IMR-90 (cell line): ENCODE data around the gene CEP126.

Experiments
- BHLHE40 ChIP-seq: fragments of 150-350 bp; IDR thresholded peaks from 2 replicates; pipeline ENCODE4 v1.6.1; 2016; ENCODE audit warnings: mild to moderate bottlenecking, low read depth, low read length
- FOS ChIP-seq: fragments of 150-350 bp; IDR thresholded peaks from 2 replicates; pipeline ENCODE4 v1.6.1; 2016; ENCODE audit warnings: low read depth, low read length
- MAZ ChIP-seq: IDR thresholded peaks from 2 replicates; pipeline ENCODE4 v1.6.1; 2012; ENCODE audit warnings: low read depth, mild to moderate bottlenecking, low read length, improper control_type of control experiment, moderate library complexity, borderline replicate concordance
- POLR2A ChIP-seq: IDR thresholded peaks from 2 replicates; pipeline ENCODE4 v1.6.1; 2012; ENCODE audit warnings: mild to moderate bottlenecking, low read depth, low read length
- RAD21 ChIP-seq: IDR thresholded peaks from 2 replicates; pipeline ENCODE4 v1.6.1; 2012; ENCODE audit warnings: low read length, improper control_type of control experiment
- RCOR1 ChIP-seq: IDR thresholded peaks from 2 replicates; pipeline ENCODE4 v1.6.1; 2012; ENCODE audit warnings: mild to moderate bottlenecking, low read length, improper control_type of control experiment; ENCODE audit not compliant: insufficient replicate concordance
- SMC3 ChIP-seq: fragments of 150-350 bp; IDR thresholded peaks from 2 replicates; pipeline ENCODE4 v1.6.1; 2016; ENCODE audit warnings: low read depth, mild to moderate bottlenecking, antibody characterized with exemption, low read length, moderate library complexity
- TF ChIP-seq, protein P1 (sequence below): conservative IDR thresholded peaks from 2 replicates; pipeline ENCODE4 v1.5.1; 2012; ENCODE audit warnings: mild to moderate bottlenecking, low read depth, low read length, improper control_type of control experiment
- TF ChIP-seq, protein P2 (sequence below): fragments of 150-350 bp; IDR thresholded peaks from 2 replicates; pipeline ENCODE4 v1.6.1; 2017; ENCODE audit warnings: mild to moderate bottlenecking, antibody characterized with exemption, low read length, low read depth
- TF ChIP-seq, protein P3 (sequence below): fragments of 150-350 bp; IDR thresholded peaks from 2 replicates; pipeline ENCODE4 v1.6.1; 2016; ENCODE audit warnings: low read depth, mild to moderate bottlenecking, low read length, moderate library complexity, borderline replicate concordance

DNA sequence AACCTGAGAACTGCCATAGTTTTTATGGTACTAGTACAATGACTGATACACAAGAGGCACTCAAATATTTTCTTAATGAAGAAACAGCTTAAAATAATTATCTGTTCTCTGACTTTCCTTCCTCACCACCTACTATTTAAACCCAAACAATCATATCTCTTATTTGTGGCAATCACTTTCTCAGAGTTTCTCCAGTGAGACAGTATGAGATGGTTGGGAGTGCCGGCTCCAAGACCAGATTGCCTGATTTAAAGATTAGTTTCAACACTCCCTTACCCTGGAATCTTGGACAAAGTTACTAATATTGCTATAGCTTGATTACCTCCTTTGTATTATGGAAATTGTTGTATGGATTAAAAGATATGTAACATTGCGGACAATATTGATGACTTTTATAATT, 5.7 kb upstream of the CEP126 start:
- TF ChIP-seq POLR2A (no peak), RAD21 (no peak), RCOR1 (no peak), FOS (no peak), SMC3 (no peak), BHLHE40 (no peak), MAZ (no peak)
- TF ChIP-seq, protein P1, sequence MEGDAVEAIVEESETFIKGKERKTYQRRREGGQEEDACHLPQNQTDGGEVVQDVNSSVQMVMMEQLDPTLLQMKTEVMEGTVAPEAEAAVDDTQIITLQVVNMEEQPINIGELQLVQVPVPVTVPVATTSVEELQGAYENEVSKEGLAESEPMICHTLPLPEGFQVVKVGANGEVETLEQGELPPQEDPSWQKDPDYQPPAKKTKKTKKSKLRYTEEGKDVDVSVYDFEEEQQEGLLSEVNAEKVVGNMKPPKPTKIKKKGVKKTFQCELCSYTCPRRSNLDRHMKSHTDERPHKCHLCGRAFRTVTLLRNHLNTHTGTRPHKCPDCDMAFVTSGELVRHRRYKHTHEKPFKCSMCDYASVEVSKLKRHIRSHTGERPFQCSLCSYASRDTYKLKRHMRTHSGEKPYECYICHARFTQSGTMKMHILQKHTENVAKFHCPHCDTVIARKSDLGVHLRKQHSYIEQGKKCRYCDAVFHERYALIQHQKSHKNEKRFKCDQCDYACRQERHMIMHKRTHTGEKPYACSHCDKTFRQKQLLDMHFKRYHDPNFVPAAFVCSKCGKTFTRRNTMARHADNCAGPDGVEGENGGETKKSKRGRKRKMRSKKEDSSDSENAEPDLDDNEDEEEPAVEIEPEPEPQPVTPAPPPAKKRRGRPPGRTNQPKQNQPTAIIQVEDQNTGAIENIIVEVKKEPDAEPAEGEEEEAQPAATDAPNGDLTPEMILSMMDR: no peak
- TF ChIP-seq, protein P2, sequence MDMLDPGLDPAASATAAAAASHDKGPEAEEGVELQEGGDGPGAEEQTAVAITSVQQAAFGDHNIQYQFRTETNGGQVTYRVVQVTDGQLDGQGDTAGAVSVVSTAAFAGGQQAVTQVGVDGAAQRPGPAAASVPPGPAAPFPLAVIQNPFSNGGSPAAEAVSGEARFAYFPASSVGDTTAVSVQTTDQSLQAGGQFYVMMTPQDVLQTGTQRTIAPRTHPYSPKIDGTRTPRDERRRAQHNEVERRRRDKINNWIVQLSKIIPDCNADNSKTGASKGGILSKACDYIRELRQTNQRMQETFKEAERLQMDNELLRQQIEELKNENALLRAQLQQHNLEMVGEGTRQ: no peak
- TF ChIP-seq, protein P3, sequence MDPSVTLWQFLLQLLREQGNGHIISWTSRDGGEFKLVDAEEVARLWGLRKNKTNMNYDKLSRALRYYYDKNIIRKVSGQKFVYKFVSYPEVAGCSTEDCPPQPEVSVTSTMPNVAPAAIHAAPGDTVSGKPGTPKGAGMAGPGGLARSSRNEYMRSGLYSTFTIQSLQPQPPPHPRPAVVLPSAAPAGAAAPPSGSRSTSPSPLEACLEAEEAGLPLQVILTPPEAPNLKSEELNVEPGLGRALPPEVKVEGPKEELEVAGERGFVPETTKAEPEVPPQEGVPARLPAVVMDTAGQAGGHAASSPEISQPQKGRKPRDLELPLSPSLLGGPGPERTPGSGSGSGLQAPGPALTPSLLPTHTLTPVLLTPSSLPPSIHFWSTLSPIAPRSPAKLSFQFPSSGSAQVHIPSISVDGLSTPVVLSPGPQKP: no peak
